ENCODE measurements around the gene AASS. TPM values are rescaled to one million over a fixed set of nuclear protein-coding genes. Genes with fewer than 3 reads are reported as not detected.
A peak's percentile ranks its signal among the peaks of the same experiment; 100 is the strongest.
"Not testable (repeated sequence)": the region's sequence is repeated elsewhere in the genome, so short reads cannot be mapped to it uniquely, and the experiment has no call there.

Gene AASS
- 10 to 100 TPM; 11.2 to 25.3 (median 19.4) TPM for total RNA-seq
- 1 to 10 TPM; 1.7 to 2.9 (median 2.5) TPM for polyA plus RNA-seq
- long read RNA-seq, donor 1, partial matches to known transcripts = 5 of 5 reads
- long read RNA-seq, donor 1, other reads (novel, unspliced or antisense) = 0 of 5 reads
- long read RNA-seq, donor 2, partial matches to known transcripts = 0 of 1 reads
- long read RNA-seq, donor 2, other reads (novel, unspliced or antisense) = 0 of 1 reads

GRCh38 chr7:122143751-122144711 is at the start of gene AASS:
AASS (minus strand) TSS chr7:122144249; CDS start chr7:122133726, 10,523 bp downstream.
- peaks cover 0 to 21% (median 0%) of the 10 kb centered on the region in 7 donors for H3K27me3 ChIP-seq (replicated peaks in 1 of 7)
- 0 to 3% (median 1%) methylated on average over 62 to 69 of the region's 69 CpGs for WGBS, 5 donors
- peak within 1 kb of the TSS; percentile 83 to 93 (median 88) for H3K27ac ChIP-seq
- peak within 1 kb of the TSS; percentile 60 to 90 (median 82) for H3K4me3 ChIP-seq
- peaks cover 0 to 22% (median 10%) of the 10 kb centered on the region in 6 donors for H3K4me1 ChIP-seq
- no peaks in the 10 kb centered on the region for H3K36me3 ChIP-seq
- TF ChIP-seq POLR2A (IDR thresholded peaks at IDR 0.05) = no peak
- TF ChIP-seq POLR2AphosphoS5 (IDR thresholded peaks at IDR 0.05) = peak; percentile 69 to 86 (median 84)
- no peaks in the 10 kb centered on the region for H3K9me3 ChIP-seq
- peak; percentile 95 for DNase-seq
- intact Hi-C loops (cut with DNase I; ENCODE audit: low total_unique reads) = no loop called here

GRCh38 chr7:122188785-122189184 is 44.7 kb upstream of the AASS start:
- no peak for DNase-seq
- TF ChIP-seq POLR2AphosphoS5 (IDR thresholded peaks at IDR 0.05) (no peak), POLR2A (IDR thresholded peaks at IDR 0.05) (no peak), CTCF (IDR thresholded peaks at IDR 0.05 in 8 of 11, conservative IDR thresholded peaks at IDR 0.05 in 3 of 11) (no peak)
- no peaks in the 10 kb centered on the region for H3K4me1 ChIP-seq
- peaks cover 0 to 19% (median 10%) of the 10 kb centered on the region in 8 donors for H3K9me3 ChIP-seq
- no peak overlapping the region for H3K27ac ChIP-seq
- no peaks in the 10 kb centered on the region for H3K36me3 ChIP-seq
- intact Hi-C loops (cut with DNase I; ENCODE audit: low total_unique reads) = no loop called here
- H3K4me3 ChIP-seq = no peak overlapping the region
- H3K27me3 ChIP-seq (replicated peaks in 1 of 7) = no peaks in the 10 kb centered on the region

GRCh38 chr7:122183106-122183505 is 39.1 kb upstream of the AASS start:
- WGBS, 5 donors = 55 to 77% (median 73%) methylated on average over 3 of the region's 3 CpGs
- H3K9me3 ChIP-seq = no peaks in the 10 kb centered on the region
- no peaks in the 10 kb centered on the region for H3K4me1 ChIP-seq
- intact Hi-C loops (cut with DNase I; ENCODE audit: low total_unique reads) = no loop called here
- H3K27me3 ChIP-seq (replicated peaks in 1 of 7) = no peaks in the 10 kb centered on the region
- no peak for DNase-seq
- H3K4me3 ChIP-seq = no peak overlapping the region
- H3K36me3 ChIP-seq = no peaks in the 10 kb centered on the region
- no peak overlapping the region for H3K27ac ChIP-seq
- TF ChIP-seq POLR2A (IDR thresholded peaks at IDR 0.05) (no peak), CTCF (IDR thresholded peaks at IDR 0.05 in 8 of 11, conservative IDR thresholded peaks at IDR 0.05 in 3 of 11) (no peak), POLR2AphosphoS5 (IDR thresholded peaks at IDR 0.05) (no peak)

GRCh38 chr7:122182081-122182480 is 38.0 kb upstream of the AASS start:
- no peak for DNase-seq
- Histone ChIP-seq H3K27me3 (replicated peaks in 1 of 7) (no peaks in the 10 kb centered on the region), H3K36me3 (no peaks in the 10 kb centered on the region), H3K9me3 (no peaks in the 10 kb centered on the region), H3K27ac (no peak overlapping the region), H3K4me1 (no peaks in the 10 kb centered on the region), H3K4me3 (no peak overlapping the region)
- TF ChIP-seq POLR2AphosphoS5 (IDR thresholded peaks at IDR 0.05) (no peak), POLR2A (IDR thresholded peaks at IDR 0.05) (no peak), CTCF (IDR thresholded peaks at IDR 0.05 in 8 of 11, conservative IDR thresholded peaks at IDR 0.05 in 3 of 11) (no peak)
- intact Hi-C loops (cut with DNase I; ENCODE audit: low total_unique reads) = no loop called here
- 17 to 70% (median 41%) methylated on average over 1 of the region's 1 CpG for WGBS, 5 donors

GRCh38 chr7:122172144-122172543 is 28.1 kb upstream of the AASS start:
- H3K4me1 ChIP-seq; H3K4me3 ChIP-seq; H3K27ac ChIP-seq; H3K36me3 ChIP-seq; DNase-seq; H3K27me3 ChIP-seq (replicated peaks in 1 of 7); H3K9me3 ChIP-seq; intact Hi-C loops (cut with DNase I; ENCODE audit: low total_unique reads): not testable (repeated sequence)
- 79 to 87% (median 83%) methylated on average over 2 of the region's 2 CpGs for WGBS, 5 donors
